ENCODE measurements around the gene NEURL1B. TPM values are rescaled to one million over a fixed set of nuclear protein-coding genes. Genes with fewer than 3 reads are reported as not detected.

Gene NEURL1B
- total RNA-seq, 1 donor from 2014 or later, result 11.7 TPM

GRCh38 chr5:172689218-172689572 lies 48.1 kb downstream of the NEURL1B start:
- Mint-ChIP-seq H3K4me1 (peaks cover 27% of the 10 kb centered on the region), H3K36me3 (peaks cover 3% of the 10 kb centered on the region), H3K27me3 (ENCODE audit: low read depth) (peaks cover 11% of the 10 kb centered on the region), H3K27ac (peak overlapping the region; percentile 1), H3K4me3 (no peak overlapping the region), H3K9me3 (no peaks in the 10 kb centered on the region)
- no peak for DNase-seq (ENCODE audit: low spot score in 2 of 2, unreplicated experiment in 2 of 2)
- no peak for TF ChIP-seq CTCF (IDR thresholded peaks at IDR 0.05; ENCODE audit: unreplicated experiment)

GRCh38 chr5:172689801-172690200 lies 48.7 kb downstream of the NEURL1B start:
- Mint-ChIP-seq H3K4me1 (peaks cover 27% of the 10 kb centered on the region), H3K4me3 (no peak overlapping the region), H3K9me3 (no peaks in the 10 kb centered on the region), H3K36me3 (peaks cover 3% of the 10 kb centered on the region), H3K27ac (no peak overlapping the region), H3K27me3 (ENCODE audit: low read depth) (peaks cover 4% of the 10 kb centered on the region)
- no peak for DNase-seq (ENCODE audit: low spot score in 2 of 2, unreplicated experiment in 2 of 2)
- TF ChIP-seq CTCF (IDR thresholded peaks at IDR 0.05; ENCODE audit: unreplicated experiment), result no peak

GRCh38 chr5:172690258-172691075 lies 49.4 kb downstream of the NEURL1B start:
- Mint-ChIP-seq H3K9me3 (no peaks in the 10 kb centered on the region), H3K27me3 (ENCODE audit: low read depth) (no peaks in the 10 kb centered on the region), H3K27ac (no peak overlapping the region), H3K36me3 (no peaks in the 10 kb centered on the region), H3K4me3 (no peak overlapping the region), H3K4me1 (peaks cover 27% of the 10 kb centered on the region)
- no peak for DNase-seq (ENCODE audit: low spot score in 2 of 2, unreplicated experiment in 2 of 2)
- TF ChIP-seq CTCF (IDR thresholded peaks at IDR 0.05; ENCODE audit: unreplicated experiment), result no peak

- peaks cover 30% of the 10 kb centered on the region for H3K4me1 Mint-ChIP-seq
- no peak for TF ChIP-seq CTCF (IDR thresholded peaks at IDR 0.05; ENCODE audit: unreplicated experiment)
- no peaks in the 10 kb centered on the region for H3K27me3 Mint-ChIP-seq (ENCODE audit: low read depth)
- DNase-seq (ENCODE audit: low spot score in 2 of 2, unreplicated experiment in 2 of 2), result no peak
- no peak overlapping the region for H3K4me3 Mint-ChIP-seq
- H3K27ac Mint-ChIP-seq, result no peak overlapping the region
- no peaks in the 10 kb centered on the region for H3K9me3 Mint-ChIP-seq
- no peaks in the 10 kb centered on the region for H3K36me3 Mint-ChIP-seq
These were observed 50.8 kb downstream of the NEURL1B start for GRCh38 chr5:172691886-172692285.

GRCh38 chr5:172692451-172692850 lies 51.4 kb downstream of the NEURL1B start:
- Mint-ChIP-seq H3K4me1 (peaks cover 36% of the 10 kb centered on the region), H3K36me3 (no peaks in the 10 kb centered on the region), H3K4me3 (no peak overlapping the region), H3K9me3 (no peaks in the 10 kb centered on the region), H3K27me3 (ENCODE audit: low read depth) (no peaks in the 10 kb centered on the region), H3K27ac (peak overlapping the region; percentile 83)
- no peak for DNase-seq (ENCODE audit: low spot score in 2 of 2, unreplicated experiment in 2 of 2)
- TF ChIP-seq CTCF (IDR thresholded peaks at IDR 0.05; ENCODE audit: unreplicated experiment), result no peak
